Measurements from ENCODE around the gene CSTPP1.

DNA sequence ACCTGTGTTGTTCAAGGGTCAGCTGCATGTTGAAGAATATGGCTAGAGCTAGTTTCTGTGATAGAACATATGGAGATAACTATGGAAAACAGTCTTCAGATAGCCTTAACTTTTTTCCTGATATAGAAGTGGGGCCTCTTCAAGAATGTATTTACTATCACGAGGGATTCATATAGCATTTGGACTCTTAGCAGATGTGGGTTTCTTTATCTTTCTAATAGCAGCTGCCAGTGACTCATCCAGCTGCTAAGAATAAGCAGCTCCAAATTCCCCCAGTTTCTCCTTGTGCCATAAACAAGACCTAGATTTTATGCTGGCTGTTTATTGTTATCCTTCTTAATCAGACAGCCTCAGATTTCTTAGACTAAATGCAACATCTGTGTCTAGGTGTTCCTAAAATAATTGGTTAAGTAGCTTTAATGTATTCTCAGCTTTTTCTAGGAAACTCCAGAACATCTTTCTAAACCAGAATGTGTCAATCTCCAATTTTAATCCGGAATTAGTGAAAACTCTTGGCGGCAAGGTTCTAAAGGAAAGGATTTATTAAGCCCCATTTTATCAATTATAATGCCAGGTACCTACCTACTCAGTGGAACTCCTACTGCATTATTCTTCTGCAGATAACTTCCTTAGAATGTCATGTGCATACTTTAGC lies 119.8 kb downstream of the CSTPP1 start:
- no peak for TF ChIP-seq POLR2AphosphoS5 (IDR thresholded peaks at IDR 0.05)
- TF ChIP-seq POLR2A (IDR thresholded peaks at IDR 0.05; ENCODE audit: low read depth): no peak
- TF ChIP-seq, protein P1, sequence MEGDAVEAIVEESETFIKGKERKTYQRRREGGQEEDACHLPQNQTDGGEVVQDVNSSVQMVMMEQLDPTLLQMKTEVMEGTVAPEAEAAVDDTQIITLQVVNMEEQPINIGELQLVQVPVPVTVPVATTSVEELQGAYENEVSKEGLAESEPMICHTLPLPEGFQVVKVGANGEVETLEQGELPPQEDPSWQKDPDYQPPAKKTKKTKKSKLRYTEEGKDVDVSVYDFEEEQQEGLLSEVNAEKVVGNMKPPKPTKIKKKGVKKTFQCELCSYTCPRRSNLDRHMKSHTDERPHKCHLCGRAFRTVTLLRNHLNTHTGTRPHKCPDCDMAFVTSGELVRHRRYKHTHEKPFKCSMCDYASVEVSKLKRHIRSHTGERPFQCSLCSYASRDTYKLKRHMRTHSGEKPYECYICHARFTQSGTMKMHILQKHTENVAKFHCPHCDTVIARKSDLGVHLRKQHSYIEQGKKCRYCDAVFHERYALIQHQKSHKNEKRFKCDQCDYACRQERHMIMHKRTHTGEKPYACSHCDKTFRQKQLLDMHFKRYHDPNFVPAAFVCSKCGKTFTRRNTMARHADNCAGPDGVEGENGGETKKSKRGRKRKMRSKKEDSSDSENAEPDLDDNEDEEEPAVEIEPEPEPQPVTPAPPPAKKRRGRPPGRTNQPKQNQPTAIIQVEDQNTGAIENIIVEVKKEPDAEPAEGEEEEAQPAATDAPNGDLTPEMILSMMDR (IDR thresholded peaks at IDR 0.05): no peak

Data from esophagus muscularis mucosa (tissue), 3 donors.